Measurements from ENCODE around the gene MYO1A.
"Not testable (repeated sequence)": the region's sequence is repeated elsewhere in the genome, so short reads cannot be mapped to it uniquely, and the experiment has no call there.

The MYO1A gene

DNA sequence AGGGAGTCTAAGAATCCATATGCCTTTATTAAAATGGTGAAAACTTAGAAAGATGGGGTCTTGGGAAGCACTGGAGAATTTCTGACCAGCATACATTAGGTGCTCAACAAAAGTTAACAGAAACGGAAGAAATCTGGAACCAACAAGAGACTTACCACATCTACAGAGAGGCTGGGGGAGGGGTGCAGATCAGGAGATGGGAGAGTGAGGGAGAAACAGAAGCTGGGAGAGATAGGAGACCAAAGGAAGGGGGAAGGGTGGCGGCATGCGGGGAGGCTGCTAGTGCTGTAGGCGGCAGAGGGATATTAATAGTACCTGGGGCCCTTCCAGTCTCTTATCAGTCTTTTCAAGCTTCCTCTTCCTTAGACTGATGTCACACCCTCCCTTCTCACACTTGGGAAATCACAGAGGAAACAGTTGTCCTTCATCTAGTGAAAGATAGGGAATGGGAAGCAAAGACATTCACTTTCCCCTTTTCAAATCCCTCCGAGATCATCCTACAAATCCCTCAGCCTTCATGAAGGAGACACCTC lies 61.7 kb downstream of the MYO1A start:
- TF ChIP-seq CTCF (IDR thresholded peaks at IDR 0.05; ENCODE audit: low read depth, low read length) = no peak
- no peak for DNase-seq (ENCODE audit: extremely low read depth, low read depth)

DNA sequence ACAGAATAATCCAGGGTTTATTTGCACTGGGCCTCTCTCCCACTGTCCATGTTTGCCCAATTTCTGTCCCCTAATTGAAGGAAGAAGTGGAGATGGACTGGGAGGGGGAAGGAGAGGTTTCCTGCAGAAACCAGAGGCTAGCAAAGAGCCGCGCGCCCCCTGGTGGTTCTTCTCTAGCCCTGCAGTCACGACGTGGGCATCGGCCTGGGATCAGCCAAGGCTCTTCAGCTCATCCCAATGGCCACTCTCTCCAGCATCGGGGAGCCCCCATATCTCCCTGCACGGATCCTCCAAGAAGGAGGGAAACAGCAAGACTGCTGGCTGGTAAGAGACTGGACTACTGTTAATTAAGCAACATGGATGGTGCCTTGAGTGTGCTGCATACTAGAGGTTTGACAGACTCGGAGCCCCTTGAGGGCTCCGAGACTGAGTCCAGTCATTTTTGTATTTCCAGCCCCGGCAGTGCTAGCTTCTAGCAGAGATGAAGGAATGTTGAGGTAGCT lies 62.3 kb downstream of the MYO1A start:
- TF ChIP-seq CTCF (IDR thresholded peaks at IDR 0.05; ENCODE audit: low read depth, low read length) = peak; percentile 96
- peak; percentile 52 for DNase-seq (ENCODE audit: extremely low read depth, low read depth)

DNA sequence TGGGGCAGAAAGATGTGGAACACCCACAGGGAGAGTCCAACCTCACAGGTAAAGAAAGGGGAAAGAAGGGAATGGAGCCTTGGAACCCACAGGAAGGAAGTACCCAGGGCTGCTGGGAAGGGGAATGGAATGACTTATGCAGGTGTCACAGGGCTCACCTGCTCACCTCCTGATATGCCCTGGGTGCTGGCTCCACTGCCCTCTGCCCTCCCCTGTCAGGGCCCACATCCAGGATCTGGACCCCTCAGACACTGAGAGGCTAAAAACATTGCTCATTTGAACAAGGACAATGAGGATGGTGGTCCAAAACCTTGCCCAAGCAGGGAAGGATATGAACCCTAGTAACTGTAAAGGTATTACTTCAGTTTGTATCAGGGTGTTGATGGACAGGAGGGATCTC lies 62.9 kb downstream of the MYO1A start:
- no peak for DNase-seq (ENCODE audit: extremely low read depth, low read depth)
- no peak for TF ChIP-seq CTCF (IDR thresholded peaks at IDR 0.05; ENCODE audit: low read depth, low read length)

DNA sequence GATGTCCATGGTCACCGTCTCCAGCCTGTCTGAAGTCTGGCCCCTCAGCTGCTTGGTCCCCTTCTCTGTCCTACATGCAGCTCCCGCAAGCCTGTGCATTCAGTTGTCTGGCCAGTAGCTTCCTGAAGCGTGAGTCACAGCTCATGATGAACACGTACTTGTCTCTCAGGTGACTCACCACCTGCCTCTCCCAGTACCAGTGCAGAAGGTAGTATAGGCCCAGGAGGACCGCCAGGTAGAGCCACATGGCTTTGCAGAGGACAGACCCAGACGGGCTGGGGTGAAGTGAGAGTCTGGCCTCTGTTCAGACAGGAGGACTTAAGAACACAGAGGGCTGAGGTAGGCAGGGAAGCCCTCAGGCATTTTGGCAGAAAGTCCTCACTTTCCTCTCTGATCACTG lies 64.2 kb downstream of the MYO1A start:
- DNase-seq (ENCODE audit: extremely low read depth, low read depth) = not testable (repeated sequence)

DNA sequence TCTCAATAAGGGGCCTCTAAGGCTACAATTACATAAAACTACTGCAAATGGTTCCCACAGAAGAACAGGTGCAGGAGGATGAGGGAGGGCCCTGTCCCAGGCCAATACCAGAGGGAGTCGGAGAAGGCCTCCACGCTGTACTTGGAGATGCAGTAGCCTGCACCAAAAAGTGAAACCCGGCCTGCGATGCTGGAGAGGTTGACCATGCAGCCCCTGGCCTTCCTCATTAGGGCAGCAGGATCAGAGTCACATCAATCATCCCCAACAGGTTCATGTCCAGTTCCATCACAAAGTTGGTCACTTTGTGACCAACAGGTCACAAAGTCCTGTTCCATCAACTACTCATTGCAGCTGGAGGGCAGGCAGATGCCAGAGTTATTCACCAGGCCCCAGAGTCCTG lies 66.5 kb downstream of the MYO1A start:
- DNase-seq (ENCODE audit: extremely low read depth, low read depth) = no peak
- TF ChIP-seq CTCF (IDR thresholded peaks at IDR 0.05; ENCODE audit: low read depth, low read length) = no peak

GRCh38 chr12:56982578-56983236 lies 67.2 kb downstream of the MYO1A start:
- DNase-seq (ENCODE audit: extremely low read depth, low read depth) = not testable (repeated sequence)

DNA sequence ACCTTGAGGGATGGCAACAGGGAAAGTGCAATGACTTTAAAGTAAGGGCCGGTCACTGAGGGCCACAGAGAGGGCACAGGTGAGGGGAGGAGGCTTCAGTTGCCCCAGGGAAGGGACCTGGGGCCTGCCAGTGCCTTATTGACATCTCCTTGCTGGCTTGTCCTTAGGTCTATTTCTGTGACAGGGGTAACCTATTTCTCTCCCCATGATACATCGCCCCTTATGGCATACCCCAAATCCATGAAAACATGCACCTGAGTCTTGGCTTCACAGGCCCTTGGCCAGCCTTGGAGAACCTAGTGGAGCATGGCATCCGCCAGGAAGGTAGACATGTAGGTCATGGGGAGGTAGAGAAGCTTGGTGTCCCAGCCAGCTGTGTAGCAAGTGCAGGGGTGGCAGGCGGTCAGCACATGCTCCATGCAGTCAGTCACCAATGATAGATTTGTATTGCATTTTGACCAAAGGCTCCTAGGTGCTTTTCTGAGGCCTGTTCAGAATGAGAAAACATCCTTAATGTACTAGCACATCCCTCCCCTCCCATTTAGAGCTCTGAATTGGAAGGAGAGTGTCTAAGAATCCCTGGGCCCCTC lies 68.9 kb downstream of the MYO1A start:
- no peak for TF ChIP-seq CTCF (IDR thresholded peaks at IDR 0.05; ENCODE audit: low read depth, low read length)
- no peak for DNase-seq (ENCODE audit: extremely low read depth, low read depth)

GRCh38 chr12:56980268-56980667 lies 69.7 kb downstream of the MYO1A start:
- no peak for DNase-seq (ENCODE audit: extremely low read depth, low read depth)
- TF ChIP-seq CTCF (IDR thresholded peaks at IDR 0.05; ENCODE audit: low read depth, low read length) = no peak
